Measurements from ENCODE around the gene USP9X. TPM values are rescaled to one million over a fixed set of nuclear protein-coding genes. Genes with fewer than 3 reads are reported as not detected.
"Not testable (repeated sequence)": the region's sequence is repeated elsewhere in the genome, so short reads cannot be mapped to it uniquely, and the experiment has no call there.

Gene USP9X
- total RNA-seq, 1 donor from 2014 or later: 147 TPM

DNA sequence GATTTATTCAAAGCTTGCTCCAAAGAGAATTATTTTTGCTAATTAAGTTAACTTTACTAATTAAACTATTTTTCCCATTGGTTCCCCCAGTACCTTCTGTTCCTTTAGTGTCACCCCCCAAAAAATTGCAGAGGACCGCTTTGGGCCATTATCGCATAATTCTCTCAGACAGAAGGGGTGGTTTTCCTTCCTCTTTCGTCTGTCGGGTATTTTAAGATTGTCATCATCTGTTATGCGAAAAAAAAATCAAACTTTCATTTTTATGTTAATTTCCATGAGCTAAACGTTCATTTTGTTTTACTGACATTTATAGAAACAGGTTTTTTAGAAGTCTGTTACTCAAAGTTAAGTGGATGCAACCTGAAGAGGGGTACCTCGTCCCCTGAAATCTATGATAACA, 172.6 kb downstream of the USP9X start:
- Histone ChIP-seq H3K9me3 (ENCODE audit: control insufficient read depth in 3 of 3, low read length in 3 of 3) (no peaks in the 10 kb centered on the region), H3K9ac (ENCODE audit: low read depth in 1 of 3, low read length in 3 of 3) (no peak overlapping the region), H3K36me3 (ENCODE audit: control insufficient read depth in 3 of 3, insufficient read depth in 3 of 3, low read length in 3 of 3) (no peaks in the 10 kb centered on the region), H3K27me3 (ENCODE audit: control insufficient read depth in 3 of 3, insufficient read depth in 3 of 3, low read length in 3 of 3) (peaks cover 0 to 11% (median 0%) of the 10 kb centered on the region in 3 donors), H3K27ac (ENCODE audit: low read depth, low read length) (no peak overlapping the region), H3K4me3 (ENCODE audit: low read length in 3 of 3) (no peak overlapping the region), H3K4me1 (ENCODE audit: control insufficient read depth in 3 of 3, insufficient read depth in 3 of 3, low read length in 3 of 3) (peaks cover 0 to 4% (median 3%) of the 10 kb centered on the region in 3 donors)

DNA sequence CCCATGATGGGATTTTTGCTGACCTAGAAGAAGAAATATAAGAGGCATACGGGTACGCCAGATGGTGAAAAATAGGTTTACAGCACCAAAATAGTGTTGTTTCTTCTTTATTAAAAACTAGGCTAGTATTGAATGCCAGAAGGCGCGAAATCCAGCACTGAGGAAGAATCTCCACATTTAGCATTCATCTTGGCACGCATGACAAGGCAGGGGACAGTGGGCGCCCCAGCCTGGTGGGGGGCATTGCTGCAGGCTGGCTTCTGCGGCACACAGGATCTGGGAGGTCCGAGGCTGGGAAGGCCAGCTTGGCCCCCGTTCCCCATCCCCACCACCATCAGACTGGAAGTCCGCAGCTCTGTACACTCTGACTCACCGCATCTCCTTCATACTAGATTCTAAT, 173.0 kb downstream of the USP9X start:
- Histone ChIP-seq H3K27me3 (ENCODE audit: control insufficient read depth in 3 of 3, insufficient read depth in 3 of 3, low read length in 3 of 3) (peaks cover 0 to 7% (median 0%) of the 10 kb centered on the region in 3 donors), H3K27ac (ENCODE audit: low read depth, low read length) (no peak overlapping the region), H3K4me3 (ENCODE audit: low read length in 3 of 3) (no peak overlapping the region), H3K4me1 (ENCODE audit: control insufficient read depth in 3 of 3, insufficient read depth in 3 of 3, low read length in 3 of 3) (peaks cover 0 to 3% (median 3%) of the 10 kb centered on the region in 3 donors), H3K9ac (ENCODE audit: low read depth in 1 of 3, low read length in 3 of 3) (no peak overlapping the region), H3K9me3 (ENCODE audit: control insufficient read depth in 3 of 3, low read length in 3 of 3) (no peaks in the 10 kb centered on the region), H3K36me3 (ENCODE audit: control insufficient read depth in 3 of 3, insufficient read depth in 3 of 3, low read length in 3 of 3) (no peaks in the 10 kb centered on the region)

DNA sequence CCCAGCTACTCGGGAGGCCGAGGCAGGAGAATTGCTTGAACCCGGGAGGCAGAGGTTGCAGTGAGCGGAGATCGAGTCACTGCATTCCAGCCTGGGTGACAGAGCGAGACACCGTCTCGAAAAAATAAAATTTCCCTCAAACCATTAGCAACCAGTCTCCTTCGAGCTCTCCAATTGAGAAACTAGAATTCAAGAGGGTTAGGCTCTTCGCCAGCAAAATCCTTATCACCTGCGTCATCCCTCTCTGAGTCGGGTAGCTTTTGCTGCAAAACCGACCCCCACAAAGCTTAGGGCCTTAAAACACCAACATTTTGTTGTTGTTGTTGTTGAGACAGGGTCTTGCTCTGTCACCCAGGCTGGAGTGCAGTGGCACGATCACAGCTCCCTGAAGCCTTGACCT, 173.6 kb downstream of the USP9X start:
- no peaks in the 10 kb centered on the region for H3K4me1 ChIP-seq (ENCODE audit: control insufficient read depth in 3 of 3, insufficient read depth in 3 of 3, low read length in 3 of 3)

DNA sequence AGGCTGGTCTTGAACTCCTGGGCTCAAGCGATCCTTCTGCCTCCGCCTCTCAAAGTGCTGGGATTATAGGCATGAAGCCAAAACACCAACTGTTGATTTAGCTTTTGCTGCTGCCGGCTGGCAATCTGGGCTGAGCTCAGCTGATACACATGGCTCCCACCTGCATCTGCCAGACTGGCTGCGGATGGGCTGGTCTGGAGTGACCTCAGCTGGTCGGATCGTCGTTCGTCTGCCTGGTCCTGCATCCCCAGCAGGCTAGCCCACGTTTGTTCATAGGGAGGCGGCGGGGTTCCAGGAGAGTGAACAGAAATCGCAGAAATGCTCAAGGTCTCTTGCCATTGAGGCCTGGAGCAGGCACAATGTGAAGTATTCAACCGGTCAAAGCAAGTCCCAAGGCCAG, 174.3 kb downstream of the USP9X start:
- no peak overlapping the region for H3K9ac ChIP-seq (ENCODE audit: low read depth in 1 of 3, low read length in 3 of 3)
- peaks cover 0 to 3% (median 0%) of the 10 kb centered on the region in 3 donors for H3K27me3 ChIP-seq (ENCODE audit: control insufficient read depth in 3 of 3, insufficient read depth in 3 of 3, low read length in 3 of 3)
- no peak overlapping the region for H3K4me3 ChIP-seq (ENCODE audit: low read length in 3 of 3)
- H3K4me1 ChIP-seq (ENCODE audit: control insufficient read depth in 3 of 3, insufficient read depth in 3 of 3, low read length in 3 of 3): no peaks in the 10 kb centered on the region
- no peaks in the 10 kb centered on the region for H3K9me3 ChIP-seq (ENCODE audit: control insufficient read depth in 3 of 3, low read length in 3 of 3)
- no peaks in the 10 kb centered on the region for H3K36me3 ChIP-seq (ENCODE audit: control insufficient read depth in 3 of 3, insufficient read depth in 3 of 3, low read length in 3 of 3)
- no peak overlapping the region for H3K27ac ChIP-seq (ENCODE audit: low read depth, low read length)

More for the DNA sequence above, 173.6 kb downstream of the USP9X start:
- Histone ChIP-seq H3K9ac (ENCODE audit: low read depth in 1 of 3, low read length in 3 of 3) (no peak overlapping the region), H3K27ac (ENCODE audit: low read depth, low read length) (no peak overlapping the region), H3K9me3 (ENCODE audit: control insufficient read depth in 3 of 3, low read length in 3 of 3) (no peaks in the 10 kb centered on the region), H3K27me3 (ENCODE audit: control insufficient read depth in 3 of 3, insufficient read depth in 3 of 3, low read length in 3 of 3) (peaks cover 0 to 3% (median 0%) of the 10 kb centered on the region in 3 donors), H3K4me3 (ENCODE audit: low read length in 3 of 3) (no peak overlapping the region), H3K36me3 (ENCODE audit: control insufficient read depth in 3 of 3, insufficient read depth in 3 of 3, low read length in 3 of 3) (no peaks in the 10 kb centered on the region)

DNA sequence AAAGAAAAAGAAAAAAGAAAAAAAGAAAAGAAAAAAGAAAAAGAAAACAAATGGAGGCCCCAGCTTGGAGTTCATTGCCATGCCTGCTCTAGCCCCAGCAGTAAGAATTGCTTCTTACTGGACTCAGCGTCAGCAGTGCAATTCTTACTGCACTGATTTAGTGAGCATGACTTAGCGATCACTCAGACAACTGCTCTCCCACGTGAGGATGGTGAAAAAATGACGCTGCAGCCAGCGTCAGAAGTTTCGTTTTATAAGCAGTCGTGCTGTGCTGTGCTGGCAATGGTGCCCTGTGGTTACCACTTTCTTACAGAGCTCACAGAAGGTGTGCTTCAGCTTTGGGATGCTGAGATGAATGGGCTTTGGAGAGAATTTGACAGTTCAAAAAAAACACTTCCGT, 180.4 kb downstream of the USP9X start:
- Histone ChIP-seq H3K4me3 (ENCODE audit: low read length in 3 of 3) (peak overlapping the region in 1 of 3 donors; percentile 56), H3K9ac (ENCODE audit: low read depth in 1 of 3, low read length in 3 of 3) (no peak overlapping the region), H3K27me3 (ENCODE audit: control insufficient read depth in 3 of 3, insufficient read depth in 3 of 3, low read length in 3 of 3) (peaks cover 0 to 8% (median 0%) of the 10 kb centered on the region in 3 donors)

DNA sequence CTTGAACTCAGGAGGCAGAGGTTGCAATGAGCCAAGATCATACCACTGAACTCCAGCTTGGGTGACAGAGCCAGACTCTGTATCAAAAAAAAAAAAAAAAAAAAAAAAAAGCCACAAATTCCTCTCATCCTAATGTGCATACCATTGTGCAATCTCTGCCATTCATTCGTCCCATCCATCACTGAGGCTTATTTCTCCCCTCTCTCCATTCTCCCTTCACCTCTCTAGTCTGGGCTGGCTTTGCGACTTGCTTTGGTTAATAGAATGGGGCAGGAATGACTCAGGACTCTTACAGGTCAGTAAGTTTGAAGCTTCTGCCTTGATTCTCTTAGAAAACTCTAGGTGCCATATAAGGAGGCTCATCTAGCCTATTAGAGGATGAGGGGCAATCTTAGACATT, 188.4 kb downstream of the USP9X start:
- H3K4me1 ChIP-seq (ENCODE audit: control insufficient read depth in 3 of 3, insufficient read depth in 3 of 3, low read length in 3 of 3): peaks cover 0 to 11% (median 0%) of the 10 kb centered on the region in 3 donors
- H3K9ac ChIP-seq (ENCODE audit: low read depth in 1 of 3, low read length in 3 of 3): no peak overlapping the region
- H3K27me3 ChIP-seq (ENCODE audit: control insufficient read depth in 3 of 3, insufficient read depth in 3 of 3, low read length in 3 of 3): peaks cover 0 to 4% (median 0%) of the 10 kb centered on the region in 3 donors
- no peaks in the 10 kb centered on the region for H3K36me3 ChIP-seq (ENCODE audit: control insufficient read depth in 3 of 3, insufficient read depth in 3 of 3, low read length in 3 of 3)
- H3K9me3 ChIP-seq (ENCODE audit: control insufficient read depth in 3 of 3, low read length in 3 of 3): no peaks in the 10 kb centered on the region
- H3K4me3 ChIP-seq (ENCODE audit: low read length in 3 of 3): no peak overlapping the region
- no peak overlapping the region for H3K27ac ChIP-seq (ENCODE audit: low read depth, low read length)

More for the DNA sequence above, 180.4 kb downstream of the USP9X start:
- Histone ChIP-seq H3K27ac (ENCODE audit: low read depth, low read length) (no peak overlapping the region), H3K36me3 (ENCODE audit: control insufficient read depth in 3 of 3, insufficient read depth in 3 of 3, low read length in 3 of 3) (no peaks in the 10 kb centered on the region), H3K4me1 (ENCODE audit: control insufficient read depth in 3 of 3, insufficient read depth in 3 of 3, low read length in 3 of 3) (no peaks in the 10 kb centered on the region), H3K9me3 (ENCODE audit: control insufficient read depth in 3 of 3, low read length in 3 of 3) (no peaks in the 10 kb centered on the region)

DNA sequence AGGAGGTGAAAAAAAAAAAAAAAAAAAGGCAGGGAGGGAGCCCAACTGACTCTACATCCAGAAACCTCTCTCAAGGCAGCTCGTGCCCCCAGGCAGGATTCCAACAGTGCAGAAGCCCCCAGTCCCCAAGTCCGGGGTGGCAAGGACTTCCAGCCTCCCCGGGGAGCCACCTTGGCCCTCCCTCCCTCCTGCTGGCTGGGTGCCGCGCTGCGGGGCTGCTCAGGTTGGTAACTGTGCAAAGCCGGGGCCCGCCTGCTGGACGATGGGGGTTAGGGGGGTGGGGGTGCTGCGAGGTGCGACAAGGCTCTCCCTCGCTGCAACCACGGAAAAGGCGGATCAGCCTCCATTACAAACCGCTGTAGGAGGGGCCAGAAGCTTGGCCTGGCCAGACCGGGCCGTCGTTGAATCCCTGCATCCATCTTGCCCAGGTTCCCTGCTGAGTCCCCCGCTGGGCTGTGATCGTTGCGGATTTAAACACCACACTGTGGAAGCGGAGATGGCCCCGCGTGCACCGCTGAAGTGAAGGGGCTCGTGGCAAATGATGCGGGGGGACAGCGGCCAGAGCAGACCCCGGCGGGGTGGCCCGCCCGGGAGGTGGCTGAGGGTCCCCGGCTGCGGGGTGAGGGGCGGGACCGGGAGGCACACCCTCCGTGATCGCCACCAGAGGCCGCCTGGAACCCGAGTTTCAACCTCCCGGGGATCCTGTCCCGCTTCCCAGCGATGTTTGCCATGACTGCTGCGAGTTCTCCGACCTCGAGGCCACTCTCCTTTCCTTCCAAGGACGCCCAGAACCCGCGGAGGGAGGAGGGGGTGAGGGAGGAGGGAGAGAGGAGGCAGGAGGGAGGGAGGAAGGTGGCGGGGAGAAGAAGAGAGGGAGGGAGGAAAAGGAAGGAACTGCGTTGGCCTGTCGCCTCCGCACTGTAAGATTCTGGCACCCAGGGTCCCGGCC, 190.7 kb downstream of the USP9X start:
- Histone ChIP-seq H3K27me3 (ENCODE audit: control insufficient read depth in 3 of 3, insufficient read depth in 3 of 3, low read length in 3 of 3) (peaks cover 0 to 4% (median 0%) of the 10 kb centered on the region in 3 donors), H3K36me3 (ENCODE audit: control insufficient read depth in 3 of 3, insufficient read depth in 3 of 3, low read length in 3 of 3) (no peaks in the 10 kb centered on the region), H3K27ac (ENCODE audit: low read depth, low read length) (no peak overlapping the region), H3K4me1 (ENCODE audit: control insufficient read depth in 3 of 3, insufficient read depth in 3 of 3, low read length in 3 of 3) (peaks cover 0 to 11% (median 0%) of the 10 kb centered on the region in 3 donors), H3K4me3 (ENCODE audit: low read length in 3 of 3) (peak overlapping the region; percentile 51 to 67 (median 53)), H3K9ac (ENCODE audit: low read depth in 1 of 3, low read length in 3 of 3) (peak overlapping the region in 2 of 3 donors; percentile 2 to 68), H3K9me3 (ENCODE audit: control insufficient read depth in 3 of 3, low read length in 3 of 3) (no peaks in the 10 kb centered on the region)

DNA sequence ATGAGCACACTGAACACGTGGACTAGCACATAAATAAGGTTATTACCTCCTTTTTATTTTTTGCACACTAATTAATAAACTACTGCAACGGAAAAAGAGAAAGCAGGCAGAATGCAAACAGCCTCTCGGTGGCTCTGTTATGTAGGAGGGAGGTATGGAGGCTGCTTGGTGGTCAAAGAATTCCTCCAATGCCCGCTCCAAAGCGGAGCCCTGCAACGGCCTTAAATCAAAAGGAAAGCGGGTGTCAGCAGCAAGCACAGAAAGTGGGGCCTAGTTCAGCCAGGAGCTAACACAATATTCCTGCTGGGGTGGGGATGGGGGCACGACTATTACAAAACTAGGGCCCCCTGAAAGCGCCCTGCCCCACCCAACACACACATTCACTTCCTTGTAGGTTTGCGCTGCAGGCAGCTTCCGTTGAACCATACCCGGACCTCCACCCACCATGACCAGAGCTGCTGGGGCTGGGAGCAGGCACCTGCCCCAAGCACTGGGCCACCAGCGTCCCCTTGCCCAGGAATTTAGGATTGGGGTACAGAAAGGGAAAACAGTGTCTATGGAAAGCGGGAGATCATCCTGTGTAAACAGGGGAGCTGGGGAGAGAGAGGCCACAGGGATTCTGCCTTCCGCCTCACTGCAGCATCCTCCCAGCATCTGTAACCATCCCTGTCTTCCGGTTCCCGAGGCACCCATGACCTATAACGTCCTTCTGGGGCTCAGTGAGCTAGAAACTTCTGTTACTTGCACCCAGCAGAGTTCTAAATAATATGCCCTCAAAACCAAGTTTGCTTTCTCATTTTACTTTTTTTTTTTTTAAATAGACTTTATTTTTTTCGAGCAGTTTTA, 191.6 kb downstream of the USP9X start:
- H3K27ac ChIP-seq (ENCODE audit: low read depth, low read length): no peak overlapping the region
- H3K4me3 ChIP-seq (ENCODE audit: low read length in 3 of 3): peak overlapping the region; percentile 51 to 67 (median 53)
- H3K4me1 ChIP-seq (ENCODE audit: control insufficient read depth in 3 of 3, insufficient read depth in 3 of 3, low read length in 3 of 3): peaks cover 0 to 11% (median 0%) of the 10 kb centered on the region in 3 donors
- H3K9me3 ChIP-seq (ENCODE audit: control insufficient read depth in 3 of 3, low read length in 3 of 3): no peaks in the 10 kb centered on the region
- peak overlapping the region in 1 of 3 donors; percentile 68 for H3K9ac ChIP-seq (ENCODE audit: low read depth in 1 of 3, low read length in 3 of 3)
- H3K36me3 ChIP-seq (ENCODE audit: control insufficient read depth in 3 of 3, insufficient read depth in 3 of 3, low read length in 3 of 3): no peaks in the 10 kb centered on the region
- H3K27me3 ChIP-seq (ENCODE audit: control insufficient read depth in 3 of 3, insufficient read depth in 3 of 3, low read length in 3 of 3): peaks cover 0 to 3% (median 0%) of the 10 kb centered on the region in 3 donors

DNA sequence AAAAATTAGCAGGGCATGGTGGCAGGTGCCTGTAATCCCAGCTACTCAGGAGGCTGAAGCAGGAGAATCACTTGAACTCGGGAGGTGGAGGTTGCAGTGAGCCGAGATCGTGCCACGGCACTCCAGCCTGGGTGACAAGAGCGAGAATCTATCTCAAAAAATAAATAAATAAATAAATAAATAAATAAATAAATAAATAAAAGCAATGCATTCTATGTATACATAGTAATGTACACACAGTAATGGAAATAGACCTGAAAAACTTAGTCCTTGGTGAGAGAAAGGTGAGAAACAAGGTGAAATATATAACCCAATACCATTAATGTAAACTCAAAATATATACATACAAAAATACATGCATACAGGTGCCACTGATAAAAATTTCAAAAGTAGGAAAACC, 197.1 kb downstream of the USP9X start:
- H3K36me3 ChIP-seq (ENCODE audit: control insufficient read depth in 3 of 3, insufficient read depth in 3 of 3, low read length in 3 of 3); H3K4me3 ChIP-seq (ENCODE audit: low read length in 3 of 3); H3K9ac ChIP-seq (ENCODE audit: low read depth in 1 of 3, low read length in 3 of 3); H3K27me3 ChIP-seq (ENCODE audit: control insufficient read depth in 3 of 3, insufficient read depth in 3 of 3, low read length in 3 of 3); H3K27ac ChIP-seq (ENCODE audit: low read depth, low read length); H3K9me3 ChIP-seq (ENCODE audit: control insufficient read depth in 3 of 3, low read length in 3 of 3); H3K4me1 ChIP-seq (ENCODE audit: control insufficient read depth in 3 of 3, insufficient read depth in 3 of 3, low read length in 3 of 3): not testable (repeated sequence)

Measured in skeletal muscle tissue (tissue), 4 donors.